Measurements from ENCODE around the gene NUCKS1.
A peak's percentile ranks its signal among the peaks of the same experiment; 100 is the strongest.

The NUCKS1 gene

GRCh38 chr1:205672970-205673369 is 77.0 kb downstream of the NUCKS1 start:
- H3K9me3 ChIP-seq (ENCODE audit: insufficient read depth, low read length) = no peaks in the 10 kb centered on the region
- H3K27me3 ChIP-seq (ENCODE audit: insufficient read depth, insufficient read length) = no peaks in the 10 kb centered on the region

GRCh38 chr1:205672395-205672889 is 77.5 kb downstream of the NUCKS1 start:
- H3K9ac ChIP-seq (ENCODE audit: insufficient read length, low read depth) = peak overlapping the region; percentile 21
- H3K27me3 ChIP-seq (ENCODE audit: insufficient read depth, insufficient read length) = no peaks in the 10 kb centered on the region
- no peak overlapping the region for H3K4me3 ChIP-seq (ENCODE audit: insufficient read length, low read depth)
- no peaks in the 10 kb centered on the region for H3K9me3 ChIP-seq (ENCODE audit: insufficient read depth, low read length)
- H3K36me3 ChIP-seq (ENCODE audit: insufficient read depth, insufficient read length, low read length) = no peaks in the 10 kb centered on the region
- no peak for DNase-seq (ENCODE audit: low read depth, low spot score)
- H3K4me1 ChIP-seq (ENCODE audit: insufficient read depth, insufficient read length) = peaks cover 39% of the 10 kb centered on the region
- TF ChIP-seq ZNF274 (IDR thresholded peaks at IDR 0.05; ENCODE audit: low read depth, low read length) (no peak), YY1 (IDR thresholded peaks at IDR 0.05; ENCODE audit: insufficient read depth, insufficient read length) (no peak), SUZ12 (IDR thresholded peaks at IDR 0.05; ENCODE audit: extremely low read depth, insufficient read depth, insufficient read length) (no peak)

More at GRCh38 chr1:205672970-205673369, 77.0 kb downstream of the NUCKS1 start:
- peaks cover 39% of the 10 kb centered on the region for H3K4me1 ChIP-seq (ENCODE audit: insufficient read depth, insufficient read length)
- no peak for DNase-seq (ENCODE audit: low read depth, low spot score)
- H3K9ac ChIP-seq (ENCODE audit: insufficient read length, low read depth) = no peak overlapping the region
- no peak overlapping the region for H3K4me3 ChIP-seq (ENCODE audit: insufficient read length, low read depth)
- TF ChIP-seq YY1 (IDR thresholded peaks at IDR 0.05; ENCODE audit: insufficient read depth, insufficient read length) = no peak
- no peak for TF ChIP-seq SUZ12 (IDR thresholded peaks at IDR 0.05; ENCODE audit: extremely low read depth, insufficient read depth, insufficient read length)
- TF ChIP-seq ZNF274 (IDR thresholded peaks at IDR 0.05; ENCODE audit: low read depth, low read length) = no peak
- H3K36me3 ChIP-seq (ENCODE audit: insufficient read depth, insufficient read length, low read length) = no peaks in the 10 kb centered on the region

- peak; percentile 79 for DNase-seq (ENCODE audit: low read depth, low spot score)
- Histone ChIP-seq H3K36me3 (ENCODE audit: insufficient read depth, insufficient read length, low read length) (no peaks in the 10 kb centered on the region), H3K4me1 (ENCODE audit: insufficient read depth, insufficient read length) (peaks cover 45% of the 10 kb centered on the region), H3K9me3 (ENCODE audit: insufficient read depth, low read length) (no peaks in the 10 kb centered on the region), H3K9ac (ENCODE audit: insufficient read length, low read depth) (peak overlapping the region; percentile 76), H3K27me3 (ENCODE audit: insufficient read depth, insufficient read length) (no peaks in the 10 kb centered on the region), H3K4me3 (ENCODE audit: insufficient read length, low read depth) (peak overlapping the region; percentile 16)
- no peak for TF ChIP-seq ZNF274 (IDR thresholded peaks at IDR 0.05; ENCODE audit: low read depth, low read length)
- no peak for TF ChIP-seq YY1 (IDR thresholded peaks at IDR 0.05; ENCODE audit: insufficient read depth, insufficient read length)
- no peak for TF ChIP-seq SUZ12 (IDR thresholded peaks at IDR 0.05; ENCODE audit: extremely low read depth, insufficient read depth, insufficient read length)
Observed at GRCh38 chr1:205670611-205671430, 79.2 kb downstream of the NUCKS1 start.

- H3K27me3 ChIP-seq (ENCODE audit: insufficient read depth, insufficient read length) = no peaks in the 10 kb centered on the region
- no peaks in the 10 kb centered on the region for H3K9me3 ChIP-seq (ENCODE audit: insufficient read depth, low read length)
- peak overlapping the region; percentile 72 for H3K9ac ChIP-seq (ENCODE audit: insufficient read length, low read depth)
- H3K4me3 ChIP-seq (ENCODE audit: insufficient read length, low read depth) = peak overlapping the region; percentile 5
- TF ChIP-seq YY1 (IDR thresholded peaks at IDR 0.05; ENCODE audit: insufficient read depth, insufficient read length) (no peak), ZNF274 (IDR thresholded peaks at IDR 0.05; ENCODE audit: low read depth, low read length) (no peak), SUZ12 (IDR thresholded peaks at IDR 0.05; ENCODE audit: extremely low read depth, insufficient read depth, insufficient read length) (no peak)
- peaks cover 45% of the 10 kb centered on the region for H3K4me1 ChIP-seq (ENCODE audit: insufficient read depth, insufficient read length)
- no peak for DNase-seq (ENCODE audit: low read depth, low spot score)
- no peaks in the 10 kb centered on the region for H3K36me3 ChIP-seq (ENCODE audit: insufficient read depth, insufficient read length, low read length)
Observed at GRCh38 chr1:205670150-205670446, 79.9 kb downstream of the NUCKS1 start.

- Histone ChIP-seq H3K9ac (ENCODE audit: insufficient read length, low read depth) (peak overlapping the region; percentile 72), H3K27me3 (ENCODE audit: insufficient read depth, insufficient read length) (no peaks in the 10 kb centered on the region), H3K4me1 (ENCODE audit: insufficient read depth, insufficient read length) (peaks cover 47% of the 10 kb centered on the region), H3K4me3 (ENCODE audit: insufficient read length, low read depth) (no peak overlapping the region), H3K9me3 (ENCODE audit: insufficient read depth, low read length) (no peaks in the 10 kb centered on the region), H3K36me3 (ENCODE audit: insufficient read depth, insufficient read length, low read length) (peaks cover 1% of the 10 kb centered on the region)
- no peak for TF ChIP-seq SUZ12 (IDR thresholded peaks at IDR 0.05; ENCODE audit: extremely low read depth, insufficient read depth, insufficient read length)
- no peak for DNase-seq (ENCODE audit: low read depth, low spot score)
Observed at GRCh38 chr1:205669341-205670149, 80.4 kb downstream of the NUCKS1 start.

GRCh38 chr1:205668951-205669340 is 81.0 kb downstream of the NUCKS1 start:
- Histone ChIP-seq H3K4me3 (ENCODE audit: insufficient read length, low read depth) (no peak overlapping the region), H3K36me3 (ENCODE audit: insufficient read depth, insufficient read length, low read length) (peaks cover 7% of the 10 kb centered on the region), H3K4me1 (ENCODE audit: insufficient read depth, insufficient read length) (peaks cover 51% of the 10 kb centered on the region), H3K9me3 (ENCODE audit: insufficient read depth, low read length) (no peaks in the 10 kb centered on the region), H3K27me3 (ENCODE audit: insufficient read depth, insufficient read length) (no peaks in the 10 kb centered on the region), H3K9ac (ENCODE audit: insufficient read length, low read depth) (peak overlapping the region; percentile 72)
- TF ChIP-seq SUZ12 (IDR thresholded peaks at IDR 0.05; ENCODE audit: extremely low read depth, insufficient read depth, insufficient read length) (no peak), ZNF274 (IDR thresholded peaks at IDR 0.05; ENCODE audit: low read depth, low read length) (no peak), YY1 (IDR thresholded peaks at IDR 0.05; ENCODE audit: insufficient read depth, insufficient read length) (no peak)
- no peak for DNase-seq (ENCODE audit: low read depth, low spot score)
